VCaP (cell line): Measurements from ENCODE around the gene NUP214.
"Not testable (repeated sequence)": the region's sequence is repeated elsewhere in the genome, so short reads cannot be mapped to it uniquely, and the experiment has no call there.

Source experiments
- H3K27ac ChIP-seq: fragments of 450-650 bp; 2 replicates; pipeline ENCODE4 v1.5.1; 2017
- CTCF ChIP-seq: fragments of 450-650 bp; conservative IDR thresholded peaks from 2 replicates; pipeline ENCODE4 v1.5.1; 2017; ENCODE audit warnings: mild to moderate bottlenecking, moderate library complexity

NUP214 gene

GRCh38 chr9:131181091-131181681 lies 55.8 kb downstream of the NUP214 start:
- peak; percentile 41 for TF ChIP-seq CTCF
- H3K27ac ChIP-seq, result no peak overlapping the region

GRCh38 chr9:131185924-131186323 lies 60.5 kb downstream of the NUP214 start:
- H3K27ac ChIP-seq, result peak overlapping the region; percentile 57
- no peak for TF ChIP-seq CTCF

GRCh38 chr9:131186622-131187021 lies 61.2 kb downstream of the NUP214 start:
- no peak overlapping the region; the same call in 1 of the 2 replicates for H3K27ac ChIP-seq
- no peak for TF ChIP-seq CTCF

- no peak overlapping the region for H3K27ac ChIP-seq
- no peak for TF ChIP-seq CTCF
Measured at GRCh38 chr9:131187957-131188356, 62.6 kb downstream of the NUP214 start.

GRCh38 chr9:131188976-131189375 lies 63.6 kb downstream of the NUP214 start:
- no peak overlapping the region for H3K27ac ChIP-seq
- TF ChIP-seq CTCF, result no peak

- no peak for TF ChIP-seq CTCF
- no peak overlapping the region for H3K27ac ChIP-seq
Measured at GRCh38 chr9:131190191-131190590, 64.8 kb downstream of the NUP214 start.

- not testable (repeated sequence) for H3K27ac ChIP-seq
Measured at GRCh38 chr9:131191032-131191431, 65.6 kb downstream of the NUP214 start.

GRCh38 chr9:131191857-131192256 lies 66.5 kb downstream of the NUP214 start:
- H3K27ac ChIP-seq, result no peak overlapping the region
- TF ChIP-seq CTCF, result no peak
